Measurements from ENCODE around the gene SPIC.

Gene SPIC

GRCh38 chr12:101521136-101521535 lies 46.0 kb downstream of the SPIC start:
- FAIRE-seq = no peak
- DNase-seq (ENCODE audit: insufficient read length, low spot score) = no peak
- TF ChIP-seq CTCF (IDR thresholded peaks at IDR 0.05; ENCODE audit: insufficient read depth, missing control alignments) = no peak

GRCh38 chr12:101527682-101528081 lies 52.5 kb downstream of the SPIC start:
- no peak for FAIRE-seq
- no peak for DNase-seq (ENCODE audit: insufficient read length, low spot score)
- no peak for TF ChIP-seq CTCF (IDR thresholded peaks at IDR 0.05; ENCODE audit: insufficient read depth, missing control alignments)

- FAIRE-seq (no peak), DNase-seq (ENCODE audit: insufficient read length, low spot score) (no peak)
- no peak for TF ChIP-seq CTCF (IDR thresholded peaks at IDR 0.05; ENCODE audit: insufficient read depth, missing control alignments)
Measured at GRCh38 chr12:101536069-101536674, 61.0 kb downstream of the SPIC start.

Data from D721Med (cell line).